ENCODE data around the gene HTR2B.

HTR2B gene

DNA sequence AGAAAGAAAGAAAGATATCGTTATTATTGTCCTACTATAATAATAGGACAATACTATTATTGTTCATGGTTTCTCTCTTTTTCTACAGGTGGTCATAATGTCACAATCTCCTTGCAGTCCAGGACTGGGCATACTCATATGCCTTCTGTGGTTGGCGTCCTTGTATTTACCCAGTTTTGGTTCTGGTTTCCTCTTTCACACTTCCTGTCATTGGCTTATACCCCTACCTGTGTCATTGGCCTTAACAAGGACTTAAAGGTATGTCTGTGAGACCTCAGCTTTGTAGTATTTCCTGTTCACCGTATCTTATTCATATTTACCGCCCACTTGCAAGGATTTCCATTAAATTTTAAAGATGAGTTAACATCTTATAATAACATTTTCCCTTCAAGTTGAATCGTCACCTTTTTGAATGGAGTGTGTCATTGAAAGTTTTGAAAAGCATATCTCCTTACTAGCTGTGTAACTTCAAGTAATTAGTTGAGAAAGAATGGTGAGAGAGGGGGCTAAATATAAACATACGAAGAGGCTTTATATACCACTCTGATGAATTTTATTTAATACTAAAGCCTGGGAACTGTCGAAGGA lies 36.5 kb upstream of the HTR2B start:
- Histone ChIP-seq H3K4ac (ENCODE audit: low read depth, low read length) (no peak overlapping the region), H3K4me3 (ENCODE audit: low read length) (no peak overlapping the region), H3K4me2 (ENCODE audit: low read length) (no peak overlapping the region), H2BK15ac (replicated peaks; ENCODE audit: low read depth) (no peak overlapping the region), H3K79me1 (ENCODE audit: low read length) (no peaks in the 10 kb centered on the region), H3K27me3 (ENCODE audit: insufficient read depth, low read length, poor library complexity) (no peaks in the 10 kb centered on the region), H3K18ac (ENCODE audit: low read length) (no peak overlapping the region), H3K56ac (ENCODE audit: low read length) (no peak overlapping the region), H2BK120ac (ENCODE audit: low read depth, low read length) (no peak overlapping the region), H3K79me2 (ENCODE audit: control insufficient read depth, insufficient read depth, low read length) (no peaks in the 10 kb centered on the region), H4K8ac (ENCODE audit: low read depth, low read length) (no peak overlapping the region), H3K23ac (ENCODE audit: low read length) (no peak overlapping the region), H2BK5ac (ENCODE audit: low read length) (no peak overlapping the region), H3K36me3 (ENCODE audit: control insufficient read depth, insufficient read depth, low read length) (no peaks in the 10 kb centered on the region), H2AK5ac (ENCODE audit: low read length) (no peak overlapping the region), H3K27ac (ENCODE audit: low read depth, low read length) (no peak overlapping the region), H4K5ac (ENCODE audit: low read length) (no peak overlapping the region), H3K4me1 (ENCODE audit: control insufficient read depth, low read depth, low read length) (no peaks in the 10 kb centered on the region), H3K9ac (ENCODE audit: low read length) (no peak overlapping the region)
- no CpG with 5 or more reads among the region's 7 CpGs for WGBS (ENCODE audit: extremely low coverage, insufficient coverage, low lambda C conversion rate)
- no peak for DNase-seq

DNA sequence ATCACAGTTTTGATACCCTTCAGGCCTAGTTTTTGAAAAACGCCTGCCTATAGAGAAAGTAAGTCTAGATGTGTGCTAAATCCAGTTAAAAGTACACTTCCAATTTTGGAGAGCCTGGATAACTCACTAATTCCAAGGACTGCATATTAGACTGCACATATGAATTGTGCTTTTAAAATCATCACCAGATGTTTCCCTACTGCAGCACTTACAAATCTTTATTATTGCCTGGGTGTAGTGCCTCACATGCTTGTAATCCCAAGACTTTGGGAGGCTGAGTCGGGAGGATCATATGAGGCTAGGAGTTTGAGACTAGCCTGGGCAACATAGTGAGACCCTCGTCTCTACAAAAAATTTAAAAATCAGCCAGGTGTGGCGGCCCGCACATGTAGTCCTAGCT lies 35.9 kb upstream of the HTR2B start:
- H3K4me3 ChIP-seq (ENCODE audit: low read length): no peak overlapping the region
- no peak overlapping the region for H3K4ac ChIP-seq (ENCODE audit: low read depth, low read length)
- H2BK5ac ChIP-seq (ENCODE audit: low read length): no peak overlapping the region
- no peak overlapping the region for H4K5ac ChIP-seq (ENCODE audit: low read length)
- no peak overlapping the region for H2BK15ac ChIP-seq (replicated peaks; ENCODE audit: low read depth)
- no peak overlapping the region for H2BK120ac ChIP-seq (ENCODE audit: low read depth, low read length)
- no peak overlapping the region for H3K56ac ChIP-seq (ENCODE audit: low read length)
- WGBS (ENCODE audit: extremely low coverage, insufficient coverage, low lambda C conversion rate): no CpG with 5 or more reads among the region's 5 CpGs
- no peak overlapping the region for H3K27ac ChIP-seq (ENCODE audit: low read depth, low read length)
- H3K79me1 ChIP-seq (ENCODE audit: low read length): no peaks in the 10 kb centered on the region
- no peak overlapping the region for H3K9ac ChIP-seq (ENCODE audit: low read length)
- no peak for DNase-seq
- H2AK5ac ChIP-seq (ENCODE audit: low read length): no peak overlapping the region
- H3K79me2 ChIP-seq (ENCODE audit: control insufficient read depth, insufficient read depth, low read length): no peaks in the 10 kb centered on the region
- no peak overlapping the region for H4K8ac ChIP-seq (ENCODE audit: low read depth, low read length)
- H3K4me2 ChIP-seq (ENCODE audit: low read length): no peak overlapping the region
- no peaks in the 10 kb centered on the region for H3K4me1 ChIP-seq (ENCODE audit: control insufficient read depth, low read depth, low read length)
- H3K18ac ChIP-seq (ENCODE audit: low read length): no peak overlapping the region
- H3K36me3 ChIP-seq (ENCODE audit: control insufficient read depth, insufficient read depth, low read length): no peaks in the 10 kb centered on the region
- H3K27me3 ChIP-seq (ENCODE audit: insufficient read depth, low read length, poor library complexity): no peaks in the 10 kb centered on the region
- no peak overlapping the region for H3K23ac ChIP-seq (ENCODE audit: low read length)

DNA sequence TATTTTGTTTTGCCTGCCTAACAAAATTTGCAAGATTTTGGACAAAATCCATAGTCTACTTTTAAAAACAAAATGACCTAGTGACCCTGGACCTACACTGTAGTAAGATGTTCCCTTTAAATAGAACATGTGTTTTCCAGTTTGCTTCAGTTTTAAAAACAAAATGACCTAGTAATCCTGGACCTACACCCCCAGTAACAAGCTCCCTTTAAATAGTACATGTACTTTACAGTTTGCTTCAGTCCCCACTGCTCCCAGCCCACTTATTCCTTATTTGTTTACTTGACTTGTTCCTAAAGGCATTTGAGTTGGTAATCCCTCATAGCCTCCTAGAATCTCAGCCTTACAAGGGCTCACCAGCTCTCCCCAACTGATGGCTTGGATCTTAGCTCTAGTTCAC lies 34.5 kb upstream of the HTR2B start:
- no peak overlapping the region for H3K56ac ChIP-seq (ENCODE audit: low read length)
- no peak overlapping the region for H3K23ac ChIP-seq (ENCODE audit: low read length)
- no peak overlapping the region for H3K27ac ChIP-seq (ENCODE audit: low read depth, low read length)
- H2BK120ac ChIP-seq (ENCODE audit: low read depth, low read length): no peak overlapping the region
- no peak overlapping the region for H4K5ac ChIP-seq (ENCODE audit: low read length)
- no peaks in the 10 kb centered on the region for H3K4me1 ChIP-seq (ENCODE audit: control insufficient read depth, low read depth, low read length)
- no peak for DNase-seq
- H3K9ac ChIP-seq (ENCODE audit: low read length): no peak overlapping the region
- H3K27me3 ChIP-seq (ENCODE audit: insufficient read depth, low read length, poor library complexity): no peaks in the 10 kb centered on the region
- H3K36me3 ChIP-seq (ENCODE audit: control insufficient read depth, insufficient read depth, low read length): peaks cover 2% of the 10 kb centered on the region
- H3K4me3 ChIP-seq (ENCODE audit: low read length): no peak overlapping the region
- H3K79me1 ChIP-seq (ENCODE audit: low read length): no peaks in the 10 kb centered on the region
- no peaks in the 10 kb centered on the region for H3K79me2 ChIP-seq (ENCODE audit: control insufficient read depth, insufficient read depth, low read length)
- no peak overlapping the region for H2BK5ac ChIP-seq (ENCODE audit: low read length)
- H2BK15ac ChIP-seq (replicated peaks; ENCODE audit: low read depth): no peak overlapping the region
- H3K18ac ChIP-seq (ENCODE audit: low read length): no peak overlapping the region
- H4K8ac ChIP-seq (ENCODE audit: low read depth, low read length): no peak overlapping the region
- H3K4ac ChIP-seq (ENCODE audit: low read depth, low read length): no peak overlapping the region
- no peak overlapping the region for H2AK5ac ChIP-seq (ENCODE audit: low read length)
- H3K4me2 ChIP-seq (ENCODE audit: low read length): no peak overlapping the region

DNA sequence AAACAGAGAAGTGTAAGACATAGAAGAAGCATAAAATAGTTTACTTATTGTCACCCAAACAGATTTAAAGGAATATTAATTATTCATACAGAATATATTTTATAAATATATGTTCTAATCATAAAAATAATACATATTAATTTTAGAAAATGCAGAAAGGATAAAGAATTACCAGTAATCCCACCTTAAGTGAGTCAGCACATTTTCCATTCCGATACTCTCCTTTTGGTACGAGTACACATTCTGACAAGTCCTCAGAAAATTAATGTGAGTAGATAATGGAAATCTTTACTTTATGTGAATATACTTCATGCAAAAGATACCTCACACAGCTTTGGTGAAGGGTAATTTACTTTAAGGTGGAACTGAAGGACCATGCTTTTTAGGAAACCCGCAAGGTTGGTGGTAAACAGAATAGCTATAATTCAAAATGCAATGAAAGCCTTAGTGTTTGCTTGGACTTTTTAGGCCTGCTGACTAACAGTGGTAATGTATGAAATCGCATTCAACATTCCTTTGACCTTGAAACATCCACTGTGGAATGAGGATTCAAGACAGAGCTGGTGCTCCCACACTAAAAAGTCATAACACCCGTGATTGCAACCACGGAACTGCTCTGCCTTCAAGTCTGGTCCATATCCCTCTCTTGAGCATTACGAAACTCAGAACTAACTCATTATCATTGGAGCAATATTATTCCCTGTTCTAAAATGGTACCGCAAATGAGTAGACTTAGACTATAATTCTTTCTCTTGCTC lies 28.1 kb upstream of the HTR2B start:
- Histone ChIP-seq H3K4me3 (ENCODE audit: low read length) (no peak overlapping the region), H4K8ac (ENCODE audit: low read depth, low read length) (no peak overlapping the region), H3K23ac (ENCODE audit: low read length) (no peak overlapping the region), H3K79me1 (ENCODE audit: low read length) (no peaks in the 10 kb centered on the region), H3K27me3 (ENCODE audit: insufficient read depth, low read length, poor library complexity) (no peaks in the 10 kb centered on the region), H2BK120ac (ENCODE audit: low read depth, low read length) (no peak overlapping the region), H3K27ac (ENCODE audit: low read depth, low read length) (no peak overlapping the region), H2BK15ac (replicated peaks; ENCODE audit: low read depth) (no peak overlapping the region), H2BK5ac (ENCODE audit: low read length) (no peak overlapping the region), H3K36me3 (ENCODE audit: control insufficient read depth, insufficient read depth, low read length) (peaks cover 2% of the 10 kb centered on the region), H2AK5ac (ENCODE audit: low read length) (no peak overlapping the region), H3K79me2 (ENCODE audit: control insufficient read depth, insufficient read depth, low read length) (no peaks in the 10 kb centered on the region), H3K56ac (ENCODE audit: low read length) (no peak overlapping the region), H3K4me2 (ENCODE audit: low read length) (no peak overlapping the region), H4K5ac (ENCODE audit: low read length) (no peak overlapping the region), H3K18ac (ENCODE audit: low read length) (no peak overlapping the region), H3K9ac (ENCODE audit: low read length) (no peak overlapping the region), H3K4me1 (ENCODE audit: control insufficient read depth, low read depth, low read length) (no peaks in the 10 kb centered on the region), H3K4ac (ENCODE audit: low read depth, low read length) (no peak overlapping the region)
- DNase-seq: no peak
- no CpG with 5 or more reads among the region's 8 CpGs for WGBS (ENCODE audit: extremely low coverage, insufficient coverage, low lambda C conversion rate)

DNA sequence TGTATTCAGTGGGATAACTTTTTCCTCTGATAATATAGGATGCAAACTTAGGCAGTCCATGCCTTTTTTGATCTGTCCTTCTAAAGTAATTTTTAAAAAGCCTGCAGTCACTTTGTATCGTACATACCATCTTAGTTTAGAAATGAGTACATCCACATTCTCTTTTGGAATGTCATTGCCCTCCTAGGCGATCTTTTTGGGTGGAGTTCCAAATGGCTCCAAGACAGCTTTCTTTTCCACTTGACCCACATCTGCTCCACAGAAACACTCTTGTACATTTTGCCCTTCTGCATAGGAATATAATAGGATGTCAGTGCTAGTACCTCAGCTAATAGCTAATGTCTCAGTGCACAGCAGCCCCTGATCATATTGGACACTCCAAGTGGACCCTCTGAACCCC lies 21.8 kb upstream of the HTR2B start:
- no peaks in the 10 kb centered on the region for H3K4me1 ChIP-seq (ENCODE audit: control insufficient read depth, low read depth, low read length)
- no peak overlapping the region for H3K4ac ChIP-seq (ENCODE audit: low read depth, low read length)
- no peaks in the 10 kb centered on the region for H3K27me3 ChIP-seq (ENCODE audit: insufficient read depth, low read length, poor library complexity)
- H3K18ac ChIP-seq (ENCODE audit: low read length): no peak overlapping the region
- no peak overlapping the region for H3K27ac ChIP-seq (ENCODE audit: low read depth, low read length)
- H3K4me2 ChIP-seq (ENCODE audit: low read length): no peak overlapping the region
- H3K79me1 ChIP-seq (ENCODE audit: low read length): no peaks in the 10 kb centered on the region
- no peak overlapping the region for H3K4me3 ChIP-seq (ENCODE audit: low read length)
- no peak overlapping the region for H4K8ac ChIP-seq (ENCODE audit: low read depth, low read length)
- H3K36me3 ChIP-seq (ENCODE audit: control insufficient read depth, insufficient read depth, low read length): no peaks in the 10 kb centered on the region
- no peak overlapping the region for H2BK120ac ChIP-seq (ENCODE audit: low read depth, low read length)
- no peak overlapping the region for H2AK5ac ChIP-seq (ENCODE audit: low read length)
- no peak overlapping the region for H3K9ac ChIP-seq (ENCODE audit: low read length)
- H2BK5ac ChIP-seq (ENCODE audit: low read length): no peak overlapping the region
- no peak overlapping the region for H3K56ac ChIP-seq (ENCODE audit: low read length)
- no peak overlapping the region for H2BK15ac ChIP-seq (replicated peaks; ENCODE audit: low read depth)
- DNase-seq: no peak
- H4K5ac ChIP-seq (ENCODE audit: low read length): no peak overlapping the region
- H3K79me2 ChIP-seq (ENCODE audit: control insufficient read depth, insufficient read depth, low read length): no peaks in the 10 kb centered on the region
- no peak overlapping the region for H3K23ac ChIP-seq (ENCODE audit: low read length)
- no CpG with 5 or more reads among the region's 2 CpGs for WGBS (ENCODE audit: extremely low coverage, insufficient coverage, low lambda C conversion rate)

DNA sequence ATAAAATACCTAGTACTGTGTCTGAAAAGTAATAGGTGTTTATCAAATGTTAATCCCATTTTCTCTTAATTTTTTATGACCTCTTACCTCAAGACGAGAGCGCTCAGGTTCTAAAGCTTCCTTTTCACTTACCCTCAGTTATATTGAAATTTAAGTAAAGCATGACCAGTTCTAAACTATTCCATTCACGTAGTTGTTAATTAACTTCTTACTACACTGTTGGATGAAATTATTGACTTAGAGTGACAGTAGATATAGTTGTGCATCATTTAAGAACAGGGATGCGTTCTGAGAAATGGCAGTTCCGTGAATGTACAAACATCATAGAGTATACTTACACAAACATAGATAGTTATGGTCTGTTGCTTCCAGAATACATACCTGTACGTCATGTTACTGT lies 20.1 kb upstream of the HTR2B start:
- Histone ChIP-seq H2AK5ac (ENCODE audit: low read length) (no peak overlapping the region), H3K36me3 (ENCODE audit: control insufficient read depth, insufficient read depth, low read length) (no peaks in the 10 kb centered on the region), H3K4me1 (ENCODE audit: control insufficient read depth, low read depth, low read length) (no peaks in the 10 kb centered on the region), H2BK15ac (replicated peaks; ENCODE audit: low read depth) (no peak overlapping the region), H3K27me3 (ENCODE audit: insufficient read depth, low read length, poor library complexity) (no peaks in the 10 kb centered on the region), H4K8ac (ENCODE audit: low read depth, low read length) (no peak overlapping the region), H3K27ac (ENCODE audit: low read depth, low read length) (no peak overlapping the region), H3K56ac (ENCODE audit: low read length) (no peak overlapping the region), H3K23ac (ENCODE audit: low read length) (no peak overlapping the region), H3K4me2 (ENCODE audit: low read length) (no peak overlapping the region), H3K9ac (ENCODE audit: low read length) (no peak overlapping the region), H3K18ac (ENCODE audit: low read length) (no peak overlapping the region), H2BK5ac (ENCODE audit: low read length) (no peak overlapping the region), H2BK120ac (ENCODE audit: low read depth, low read length) (no peak overlapping the region), H3K79me2 (ENCODE audit: control insufficient read depth, insufficient read depth, low read length) (no peaks in the 10 kb centered on the region), H3K79me1 (ENCODE audit: low read length) (no peaks in the 10 kb centered on the region), H3K4ac (ENCODE audit: low read depth, low read length) (no peak overlapping the region), H3K4me3 (ENCODE audit: low read length) (no peak overlapping the region), H4K5ac (ENCODE audit: low read length) (no peak overlapping the region)
- DNase-seq: no peak
- WGBS (ENCODE audit: extremely low coverage, insufficient coverage, low lambda C conversion rate): no CpG with 5 or more reads among the region's 6 CpGs

All from mesendoderm (in vitro differentiated cells).